Lung (tissue), 12 donors: ENCODE data around the gene ABCA7. TPM values are rescaled to one million over a fixed set of nuclear protein-coding genes. Genes with fewer than 3 reads are reported as not detected.

Experiments
- ATAC-seq: fragments of 200-7000 bp; cut with Tn5 transposase; one replicate; pipeline ENCODE4 v1.9.1; 2020; ENCODE audit warnings: moderate number of reproducible peaks; ENCODE audit not compliant: insufficient read depth, low FRiP score
- DNase-seq, 3 donors: peaks; one replicate each; pipeline ENCODE4 v3.0.0-alpha.2; 2013 to 2017
- H3K27ac ChIP-seq, 2 donors: one replicate each; pipeline ENCODE4 v1.5.1; 2013; ENCODE audit warnings: mild to moderate bottlenecking in 2 of 2, moderate library complexity in 2 of 2, control low read depth in 1 of 2, inconsistent platforms in 1 of 2, low read depth in 1 of 2, low read length in 1 of 2
- H3K27me3 ChIP-seq, 3 donors: one replicate each; pipeline ENCODE4 v1.5.1; 2013; ENCODE audit warnings: low read length in 2 of 3; ENCODE audit not compliant: control insufficient read depth in 3 of 3, insufficient read depth in 3 of 3
- H3K36me3 ChIP-seq, 4 donors: one replicate each; pipeline ENCODE4 v1.5.1; 2013; ENCODE audit warnings: low read length in 4 of 4, mild to moderate bottlenecking in 1 of 4, moderate library complexity in 1 of 4; ENCODE audit not compliant: control insufficient read depth in 4 of 4, insufficient read depth in 4 of 4
- H3K4me1 ChIP-seq, 5 donors: one replicate each; pipeline ENCODE4 v1.5.1; 2013; ENCODE audit warnings: low read length in 5 of 5, mild to moderate bottlenecking in 2 of 5, moderate library complexity in 1 of 5; ENCODE audit not compliant: control insufficient read depth in 5 of 5, insufficient read depth in 5 of 5
- H3K4me3 ChIP-seq: one replicate; pipeline ENCODE4 v1.5.1; 2013; ENCODE audit warnings: mild to moderate bottlenecking, control low read depth, moderate library complexity
- H3K9ac ChIP-seq, 2 donors: one replicate each; pipeline ENCODE4 v1.5.1; 2013; ENCODE audit warnings: low read length in 2 of 2, control low read depth in 1 of 2; ENCODE audit not compliant: insufficient read depth in 1 of 2
- H3K9me3 ChIP-seq, 4 donors: one replicate each; pipeline ENCODE4 v1.5.1; 2013; ENCODE audit warnings: low read length in 3 of 4, mild to moderate bottlenecking in 1 of 4, moderate library complexity in 1 of 4; ENCODE audit not compliant: control insufficient read depth in 4 of 4, insufficient read depth in 3 of 4
- WGBS, 2 donors: extraction: QIAGEN DNeasy Blood & Tissue Kit; methylation state at CpG; one replicate each; pipeline ENCODE4 v1.1.7; 2013; 5-methylcytosine and 5-hydroxymethylcytosine counted together
- polyA plus RNA-seq, 2 donors: library from polyadenylated mRNA; stranded (reverse); fragments of 200-250 nt; gene quantifications; one replicate each; pipeline ENCODE4 v1.2.1, GENCODE V29; 2013
- total RNA-seq, 2 donors: library from RNA; depleted of rRNA in 1 of 2; stranded (reverse); fragments of >200 nt in 1 of 2; gene quantifications; one replicate each; pipeline ENCODE4 v1.2.1, GENCODE V29; 2014 to 2021
- TF ChIP-seq, protein P1 (sequence below): IDR thresholded peaks from 2 replicates; pipeline ENCODE4 v1.5.1; 2012; ENCODE audit warnings: mild to moderate bottlenecking; ENCODE audit errors: control extremely low read depth, extremely low read depth
- donor health status: control.
- donor health status: control.
- donor health status: Bipolar disorder and iron deficiency.
- donor health status: healthy.
- donor health status: DM: yes; HTN: yes; CAD: no.

ABCA7 gene
- total and polyA plus RNA-seq, 4 donors, result 20.1 to 54.4 (median 41.7) TPM

DNA sequence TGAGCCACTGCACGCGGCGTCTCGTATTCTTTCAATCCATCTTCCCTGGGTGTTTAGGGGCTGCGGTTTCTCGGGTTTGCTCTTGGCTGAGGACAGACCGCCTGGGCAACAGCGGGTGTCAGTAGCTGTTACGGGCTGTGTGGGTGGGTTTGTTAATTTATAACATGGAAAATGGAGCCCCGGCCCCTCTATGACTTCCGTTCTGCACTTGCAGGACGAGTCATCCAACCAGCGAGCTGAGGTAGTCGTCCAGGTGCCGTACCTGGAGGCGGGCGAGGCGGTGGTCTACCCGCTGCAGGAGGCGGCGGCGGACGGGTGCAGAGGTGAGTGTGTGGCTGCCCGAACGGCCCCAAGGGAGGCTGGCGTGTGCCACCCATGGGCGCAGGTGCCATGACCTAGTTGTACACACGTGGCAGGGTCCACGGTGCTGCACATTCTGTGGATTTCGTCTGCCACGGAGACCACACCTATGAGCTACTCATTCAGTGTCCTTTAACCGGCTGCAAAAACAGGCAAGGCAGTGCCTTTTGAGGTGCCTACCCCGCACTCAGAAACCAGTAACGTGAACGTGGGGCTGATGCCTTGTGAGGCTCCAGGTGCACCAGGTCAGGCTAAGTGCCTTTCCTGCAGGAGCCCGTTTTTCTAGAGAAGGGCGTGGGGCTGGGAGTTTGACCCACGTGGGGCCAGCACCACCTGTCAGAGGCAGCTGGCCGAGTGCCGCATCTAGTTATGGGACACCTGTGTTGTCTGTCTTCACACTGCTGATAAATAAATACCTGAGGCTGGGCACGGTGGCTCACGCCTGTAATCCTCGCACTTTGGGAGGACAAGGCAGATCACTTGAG is 44.3 kb downstream of the ABCA7 start:
- Histone ChIP-seq H3K27me3 (no peaks in the 10 kb centered on the region), H3K4me1 (peaks cover 0 to 12% (median 0%) of the 10 kb centered on the region in 5 donors), H3K4me3 (no peak overlapping the region), H3K9me3 (no peaks in the 10 kb centered on the region), H3K36me3 (peaks cover 0 to 82% (median under 1%) of the 10 kb centered on the region in 4 donors), H3K9ac (no peak overlapping the region), H3K27ac (no peak overlapping the region)
- DNase-seq, result no peak
- TF ChIP-seq, protein P1, sequence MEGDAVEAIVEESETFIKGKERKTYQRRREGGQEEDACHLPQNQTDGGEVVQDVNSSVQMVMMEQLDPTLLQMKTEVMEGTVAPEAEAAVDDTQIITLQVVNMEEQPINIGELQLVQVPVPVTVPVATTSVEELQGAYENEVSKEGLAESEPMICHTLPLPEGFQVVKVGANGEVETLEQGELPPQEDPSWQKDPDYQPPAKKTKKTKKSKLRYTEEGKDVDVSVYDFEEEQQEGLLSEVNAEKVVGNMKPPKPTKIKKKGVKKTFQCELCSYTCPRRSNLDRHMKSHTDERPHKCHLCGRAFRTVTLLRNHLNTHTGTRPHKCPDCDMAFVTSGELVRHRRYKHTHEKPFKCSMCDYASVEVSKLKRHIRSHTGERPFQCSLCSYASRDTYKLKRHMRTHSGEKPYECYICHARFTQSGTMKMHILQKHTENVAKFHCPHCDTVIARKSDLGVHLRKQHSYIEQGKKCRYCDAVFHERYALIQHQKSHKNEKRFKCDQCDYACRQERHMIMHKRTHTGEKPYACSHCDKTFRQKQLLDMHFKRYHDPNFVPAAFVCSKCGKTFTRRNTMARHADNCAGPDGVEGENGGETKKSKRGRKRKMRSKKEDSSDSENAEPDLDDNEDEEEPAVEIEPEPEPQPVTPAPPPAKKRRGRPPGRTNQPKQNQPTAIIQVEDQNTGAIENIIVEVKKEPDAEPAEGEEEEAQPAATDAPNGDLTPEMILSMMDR, result no peak
- no peak for ATAC-seq
- 84 to 91% methylated on average over 43 of the region's 43 CpGs for WGBS, 2 donors

DNA sequence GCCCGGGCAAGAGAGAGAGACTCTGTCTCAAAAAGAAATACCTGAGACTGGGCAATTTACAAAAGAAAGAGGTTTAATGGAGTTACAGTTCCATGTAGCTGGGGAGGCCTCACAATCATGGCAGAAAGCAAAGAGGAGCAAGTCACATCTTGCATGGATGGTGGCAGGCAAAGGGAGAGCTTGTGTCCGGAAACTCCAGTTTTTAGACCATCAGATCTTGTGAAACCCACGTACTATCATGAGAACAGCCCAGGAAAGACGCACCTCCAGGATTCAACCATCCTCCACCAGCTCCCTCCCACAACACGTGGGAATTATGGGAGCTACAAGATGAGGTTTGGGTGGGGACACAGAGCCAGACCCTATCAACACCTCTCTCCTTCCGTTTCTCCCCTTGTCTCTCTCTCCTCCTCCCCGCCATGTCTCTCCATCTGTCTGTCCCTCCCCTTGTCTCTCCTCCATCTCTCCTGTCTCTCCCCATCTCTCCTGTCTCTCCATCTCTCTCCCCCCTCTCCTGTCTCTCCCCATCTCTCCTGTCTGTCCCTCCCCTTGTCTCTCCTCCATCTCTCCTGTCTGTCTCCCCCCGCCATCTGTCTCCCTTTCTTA is 45.2 kb downstream of the ABCA7 start:
- no peaks in the 10 kb centered on the region for H3K9me3 ChIP-seq

DNA sequence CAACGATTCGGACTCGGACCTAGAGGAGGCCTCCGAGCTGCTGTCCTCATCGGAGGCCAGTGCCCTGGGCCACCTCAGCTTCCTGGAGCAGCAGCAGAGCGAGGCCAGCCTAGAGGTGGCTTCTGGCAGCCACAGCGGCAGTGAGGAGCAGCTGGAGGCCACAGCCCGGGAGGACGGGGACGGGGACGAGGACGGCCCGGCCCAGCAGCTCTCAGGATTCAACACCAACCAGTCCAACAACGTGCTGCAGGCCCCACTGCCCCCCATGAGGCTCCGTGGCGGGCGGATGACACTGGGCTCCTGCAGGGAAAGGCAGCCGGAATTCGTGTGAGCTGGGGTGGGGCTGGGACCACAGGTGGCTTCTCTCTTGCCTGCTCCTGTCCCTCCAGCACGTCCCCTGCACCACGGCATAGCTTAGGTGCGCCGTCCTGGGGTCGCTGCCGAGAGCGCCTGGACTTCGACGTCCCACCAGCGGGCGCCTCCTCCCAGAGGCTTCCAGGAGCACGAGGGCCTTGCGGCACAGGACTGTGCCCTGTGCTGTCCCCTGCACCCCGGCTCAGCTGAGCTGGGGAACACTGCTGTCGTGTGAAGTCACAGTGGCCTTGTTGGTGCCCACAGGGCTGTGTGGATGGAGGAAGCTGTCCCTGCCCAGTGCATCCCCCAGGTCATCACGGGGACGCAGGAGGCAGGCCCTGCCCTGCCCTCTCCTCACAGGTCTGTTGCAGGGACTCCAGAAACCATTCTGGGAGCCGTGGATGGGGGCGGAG is 46.0 kb downstream of the ABCA7 start:
- Histone ChIP-seq H3K27ac (no peak overlapping the region), H3K4me1 (peaks cover 0 to 12% (median 0%) of the 10 kb centered on the region in 5 donors), H3K36me3 (peaks cover 0 to 79% (median 2%) of the 10 kb centered on the region in 4 donors), H3K4me3 (no peak overlapping the region), H3K27me3 (no peaks in the 10 kb centered on the region), H3K9me3 (no peaks in the 10 kb centered on the region), H3K9ac (no peak overlapping the region)
- 80 to 88% methylated on average over 32 to 38 of the region's 38 CpGs for WGBS, 2 donors
- DNase-seq (no peak), ATAC-seq (no peak)
- TF ChIP-seq, protein P1, result no peak

More for the DNA sequence above, 45.2 kb downstream of the ABCA7 start:
- Histone ChIP-seq H3K27me3 (no peaks in the 10 kb centered on the region), H3K36me3 (peaks cover 0 to 82% (median 2%) of the 10 kb centered on the region in 4 donors), H3K27ac (no peak overlapping the region), H3K4me3 (no peak overlapping the region), H3K4me1 (peaks cover 0 to 12% (median 0%) of the 10 kb centered on the region in 5 donors), H3K9ac (no peak overlapping the region)
- TF ChIP-seq, protein P1, result no peak
- DNase-seq (no peak), ATAC-seq (no peak)
- WGBS, 2 donors, result 76 to 84% methylated on average over 8 of the region's 8 CpGs
